GM18520 (cell line): ENCODE results near the gene CST4.
"Not testable (repeated sequence)": the region's sequence is repeated elsewhere in the genome, so short reads cannot be mapped to it uniquely, and the experiment has no call there.

Experiments
- ATAC-seq: cut with Tn5 transposase; IDR thresholded peaks from one replicate; pipeline ENCODE4 v1.9.1; 2021; ENCODE audit not compliant: unreplicated experiment

The CST4 gene

GRCh38 chr20:23688684-23689398 is at the start of gene CST4:
CST4 (minus strand) TSS chr20:23689038; CDS start chr20:23688969, 69 bp downstream.
- not testable (repeated sequence) for ATAC-seq

DNA sequence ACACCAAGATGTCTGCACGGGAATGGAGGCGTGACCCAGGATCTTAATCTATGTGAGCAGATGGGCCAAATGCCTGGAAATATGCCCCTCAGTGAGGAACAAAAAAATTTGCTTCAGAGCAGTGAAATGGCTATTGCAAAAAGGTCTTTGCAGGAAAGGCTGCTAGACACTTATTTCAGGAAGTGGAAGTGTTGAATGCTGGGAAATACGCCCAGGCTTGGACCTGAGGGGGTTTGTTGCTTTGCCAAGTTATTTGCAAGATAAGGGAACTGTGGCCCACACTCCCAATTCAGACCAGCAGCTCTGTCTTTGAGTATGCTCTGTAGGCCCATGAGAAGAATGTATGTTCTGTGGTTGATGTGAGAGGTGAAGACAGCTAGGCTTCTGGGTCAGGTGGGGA is 46.6 kb upstream of the CST4 start:
- ATAC-seq, result not testable (repeated sequence)

GRCh38 chr20:23734949-23735348 is 46.1 kb upstream of the CST4 start:
- ATAC-seq, result not testable (repeated sequence)

GRCh38 chr20:23734440-23734839 is 45.6 kb upstream of the CST4 start:
- not testable (repeated sequence) for ATAC-seq

DNA sequence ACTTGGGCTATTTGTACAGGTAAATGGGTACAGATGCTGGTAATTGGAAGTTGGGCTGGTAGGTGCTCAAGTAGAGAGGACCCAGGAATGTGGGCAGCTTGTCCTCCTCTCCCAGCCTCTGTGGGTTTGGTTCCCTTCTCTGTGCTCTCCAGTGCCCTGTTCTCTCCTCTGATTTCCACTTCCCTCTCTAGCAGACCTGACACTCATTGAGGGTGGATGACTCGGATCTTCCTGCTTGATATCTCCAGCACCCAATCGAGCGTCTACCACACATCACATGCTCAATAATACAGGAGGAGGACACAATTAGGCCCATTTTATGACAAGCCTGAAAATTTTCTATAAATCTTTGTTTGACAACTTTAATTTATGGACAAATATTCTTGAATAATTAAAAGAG is 38.2 kb upstream of the CST4 start:
- no peak for ATAC-seq

DNA sequence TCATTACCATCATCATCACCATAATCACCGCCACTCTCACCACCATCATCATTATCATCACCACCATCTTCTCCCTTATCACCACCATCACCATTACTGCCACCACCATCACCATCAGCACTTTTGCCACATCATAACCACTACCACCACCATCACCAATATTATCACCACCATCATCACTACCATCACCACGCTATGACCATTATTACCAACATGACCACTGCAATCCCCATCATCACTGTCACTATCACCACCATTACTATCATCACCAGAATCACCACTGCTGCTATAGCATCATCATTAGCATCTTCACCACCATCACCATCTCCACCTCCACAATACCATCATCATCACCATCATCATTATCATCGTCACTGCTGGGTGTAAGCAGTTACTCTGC is 36.3 kb upstream of the CST4 start:
- ATAC-seq, result no peak

DNA sequence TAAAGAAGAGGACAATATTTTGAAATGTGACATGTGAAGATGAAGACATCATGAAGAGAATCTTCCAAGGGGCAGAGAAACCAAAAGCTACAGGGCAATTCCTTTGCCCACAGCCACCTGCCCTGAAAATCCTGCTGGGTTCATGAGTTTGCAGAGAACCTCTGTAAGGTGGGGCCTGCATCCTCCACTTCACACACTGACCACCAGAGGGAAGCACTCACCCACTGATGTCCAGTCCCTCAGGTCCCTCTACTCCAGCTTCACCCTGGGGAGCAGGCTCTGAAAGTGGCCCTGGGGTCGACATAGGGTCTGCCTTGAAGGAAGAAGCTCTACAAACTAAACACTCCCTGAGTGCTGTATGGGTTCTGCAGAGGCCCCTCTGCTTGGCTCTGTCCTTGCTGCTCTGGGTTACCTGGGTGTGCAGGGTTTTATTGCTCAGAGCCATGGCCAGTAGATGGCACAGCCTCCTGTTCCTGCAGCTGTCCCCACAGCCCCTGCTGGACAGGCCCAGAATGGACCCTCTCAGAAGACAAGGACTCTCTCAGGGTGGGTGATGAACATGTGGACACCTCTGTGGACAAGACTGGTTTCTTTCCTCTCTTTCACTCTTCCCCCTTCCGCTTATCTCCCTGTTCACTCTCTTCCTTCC is 34.9 kb upstream of the CST4 start:
- ATAC-seq, result not testable (repeated sequence)

DNA sequence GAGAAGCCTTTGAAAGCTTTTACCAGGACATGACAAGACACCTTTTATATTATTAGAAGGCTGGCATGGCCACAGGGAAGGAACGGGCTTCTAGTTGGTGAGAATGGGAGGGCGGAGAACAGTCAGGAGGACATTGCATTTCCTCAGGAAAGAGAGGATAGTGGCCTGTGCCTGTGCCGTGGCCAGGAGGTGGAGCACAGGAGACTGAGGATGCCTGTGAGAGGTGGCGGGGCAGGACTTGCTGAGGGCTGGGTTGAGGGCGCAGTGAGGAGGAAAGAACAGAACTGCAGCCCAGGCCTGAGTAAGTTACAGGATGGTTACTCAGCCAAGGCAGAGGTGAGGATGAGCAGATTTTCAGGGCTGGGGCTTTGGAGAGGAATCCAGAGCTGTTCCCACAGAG is 34.0 kb upstream of the CST4 start:
- not testable (repeated sequence) for ATAC-seq

GRCh38 chr20:23721962-23722361 is 33.1 kb upstream of the CST4 start:
- ATAC-seq, result no peak

DNA sequence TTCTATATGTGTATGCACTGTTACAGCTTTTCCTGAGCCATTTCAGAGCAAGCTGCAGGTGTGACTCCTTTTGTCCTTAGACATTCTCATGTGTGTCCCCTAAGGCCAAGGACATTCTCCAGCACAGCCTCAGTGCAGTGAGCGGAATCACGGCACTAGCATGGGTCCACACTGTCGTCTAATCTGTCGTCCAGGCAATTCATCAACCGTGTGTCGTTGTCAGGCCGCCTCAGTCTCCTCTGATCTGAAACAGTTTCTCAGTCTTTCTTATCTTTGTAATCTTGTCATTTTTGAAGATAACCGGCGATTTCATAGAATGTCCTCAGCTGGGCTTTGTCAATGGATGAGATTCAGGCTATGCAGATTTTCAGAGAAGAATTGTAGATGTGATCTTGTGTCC is 30.5 kb upstream of the CST4 start:
- ATAC-seq, result not testable (repeated sequence)

GRCh38 chr20:23711778-23712177 is 22.9 kb upstream of the CST4 start:
- not testable (repeated sequence) for ATAC-seq

DNA sequence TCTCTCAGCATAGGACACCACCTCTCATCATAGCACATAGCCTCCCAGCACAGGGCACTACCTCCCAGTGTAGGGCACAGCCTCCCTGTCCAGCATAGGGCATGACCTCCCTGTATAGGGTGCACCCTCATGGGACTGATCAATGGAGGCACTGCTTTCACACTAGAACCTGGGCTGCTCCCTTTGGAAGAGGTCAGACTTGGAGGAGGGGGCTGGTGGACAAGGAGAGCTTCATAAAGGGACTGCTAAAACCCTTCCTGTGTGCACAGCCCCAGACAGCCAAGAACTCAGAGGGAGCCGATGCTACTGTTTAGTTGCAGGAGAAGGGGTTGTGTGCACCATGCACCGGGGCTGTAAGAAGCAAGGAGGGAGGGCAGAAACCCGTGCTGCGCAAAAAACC is 21.9 kb upstream of the CST4 start:
- no peak for ATAC-seq

GRCh38 chr20:23705895-23706294 is 17.1 kb upstream of the CST4 start:
- no peak for ATAC-seq

DNA sequence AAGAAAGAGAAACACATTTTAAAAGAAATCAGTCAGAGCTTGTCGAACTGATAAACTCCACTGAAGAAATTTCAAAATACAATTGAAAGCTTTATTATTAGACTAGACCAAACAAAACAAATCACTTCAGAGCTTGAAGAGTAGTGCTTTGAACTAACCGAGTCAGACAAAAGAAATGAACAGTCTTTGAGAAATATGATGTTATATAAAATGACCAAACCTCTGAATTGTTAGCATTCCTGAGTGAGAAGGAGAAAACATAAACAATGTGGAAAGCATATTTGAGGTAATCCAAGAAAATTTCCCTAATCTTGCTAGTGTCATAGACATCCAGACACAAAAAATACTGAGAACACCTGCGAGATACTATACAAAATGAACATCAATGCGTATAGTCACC is 13.2 kb upstream of the CST4 start:
- no peak for ATAC-seq

DNA sequence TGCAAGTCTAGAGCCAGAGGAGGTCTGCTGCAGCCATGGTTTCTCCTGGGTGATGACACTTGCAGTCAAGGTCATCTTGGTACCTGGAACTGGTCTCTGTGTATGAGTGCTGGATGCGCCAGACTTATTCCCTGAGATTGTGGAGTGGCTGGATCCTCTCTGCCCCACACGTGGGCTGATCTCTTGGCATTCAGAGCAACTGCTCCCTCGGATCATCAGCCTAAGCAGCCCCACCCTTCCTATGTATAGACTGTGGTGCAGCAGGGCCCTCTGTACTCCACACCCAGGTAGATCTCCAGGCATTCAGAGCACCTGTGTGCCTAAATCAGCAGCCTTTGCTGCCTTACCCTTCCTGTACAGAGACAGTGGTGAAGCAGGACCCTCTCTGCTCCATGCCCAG is 12.1 kb upstream of the CST4 start:
- ATAC-seq, result no peak

DNA sequence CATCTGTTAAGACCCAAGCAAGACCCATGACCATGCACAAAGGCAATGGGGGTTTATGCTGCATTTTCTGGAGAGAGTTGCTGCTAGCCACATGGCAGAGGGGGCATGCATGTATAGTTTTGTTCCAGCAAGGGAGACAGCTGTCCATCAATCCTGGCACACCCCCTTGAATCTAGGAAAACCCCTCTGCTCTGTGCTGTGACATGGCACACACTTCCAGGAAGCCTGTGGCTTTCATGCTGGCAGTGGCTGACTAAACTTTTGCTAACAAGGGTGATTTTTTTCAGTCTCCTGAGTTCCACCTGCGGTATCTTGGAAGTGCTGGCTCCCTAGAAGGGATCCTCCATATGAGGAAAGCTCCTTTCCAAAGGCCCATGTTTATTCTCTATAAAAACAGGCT is 9.1 kb upstream of the CST4 start:
- ATAC-seq, result no peak

- not testable (repeated sequence) for ATAC-seq
Observed at GRCh38 chr20:23695068-23695395, 6.2 kb upstream of the CST4 start.

- not testable (repeated sequence) for ATAC-seq
Observed at GRCh38 chr20:23694178-23695067, 5.6 kb upstream of the CST4 start.

- not testable (repeated sequence) for ATAC-seq
Observed at GRCh38 chr20:23692725-23693619, 4.1 kb upstream of the CST4 start.

DNA sequence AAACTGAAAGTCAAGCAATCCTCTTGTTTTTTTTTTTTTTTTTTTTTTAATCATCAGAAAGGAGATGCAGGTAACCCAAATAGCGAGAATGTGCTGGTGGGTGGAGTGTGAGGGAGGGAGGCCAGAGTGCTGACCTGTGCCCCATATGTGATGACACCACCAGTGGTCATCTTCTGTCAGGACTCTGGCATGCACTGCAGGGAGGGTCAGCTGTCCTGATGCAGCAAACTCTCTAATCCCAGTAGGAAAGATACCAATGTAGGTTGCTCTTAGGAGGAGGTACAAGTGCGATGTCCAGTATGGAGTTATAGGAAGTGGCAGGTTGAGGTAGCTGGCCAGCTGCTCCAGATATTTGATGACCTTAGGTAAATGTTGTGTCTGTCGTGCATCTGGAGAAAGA is 2.8 kb upstream of the CST4 start:
- no peak for ATAC-seq

- no peak for ATAC-seq
Observed at GRCh38 chr20:23690581-23690980, 1.7 kb upstream of the CST4 start.
